Epithelial cell of proximal tubule (primary cell): Measurements from ENCODE around the gene APPL2. TPM values are rescaled to one million over a fixed set of nuclear protein-coding genes. Genes with fewer than 3 reads are reported as not detected.

Experiments
- DNase-seq: peaks from one replicate; pipeline ENCODE4 v3.0.0-alpha.2; 2011; ENCODE audit warnings: low read depth
- H3K4me3 ChIP-seq: 2 replicates; pipeline ENCODE4 v1.5.1; 2011; ENCODE audit warnings: low read depth, mild to moderate bottlenecking, low read length
- total RNA-seq: library from RNA; depleted of rRNA; stranded (reverse); fragments of >200 nt; gene quantifications from 2 replicates; pipeline ENCODE4 v1.2.3, GENCODE V29; 2015
- TF ChIP-seq, protein P1 (sequence below): conservative IDR thresholded peaks from 2 replicates; pipeline ENCODE4 v1.5.1; 2012; ENCODE audit warnings: low read depth, mild to moderate bottlenecking, low read length

The APPL2 gene
- total RNA-seq, 1 donor from 2014 or later, result 57.4 TPM

DNA sequence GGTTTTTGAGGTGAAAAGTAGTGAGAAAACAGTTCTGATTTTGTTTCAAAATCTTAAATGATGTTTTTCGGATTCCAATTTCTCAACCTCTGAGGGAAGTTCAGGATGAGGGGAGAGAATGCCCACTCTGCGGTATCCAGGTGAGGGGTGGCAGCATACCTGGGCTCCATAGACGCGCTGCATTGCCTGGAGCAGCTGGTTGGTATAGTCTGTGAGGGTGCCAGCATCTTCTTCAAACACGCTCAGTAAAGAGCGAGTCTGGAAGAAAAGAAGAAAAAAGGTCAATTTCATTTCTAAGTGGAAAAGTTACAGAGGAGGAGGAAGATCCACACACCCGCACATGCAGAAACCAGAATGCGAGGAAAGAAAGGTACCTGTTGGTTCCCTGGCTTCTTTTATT lies 7.0 kb downstream of the APPL2 start:
- H3K4me3 ChIP-seq, result no peak overlapping the region
- TF ChIP-seq, protein P1, sequence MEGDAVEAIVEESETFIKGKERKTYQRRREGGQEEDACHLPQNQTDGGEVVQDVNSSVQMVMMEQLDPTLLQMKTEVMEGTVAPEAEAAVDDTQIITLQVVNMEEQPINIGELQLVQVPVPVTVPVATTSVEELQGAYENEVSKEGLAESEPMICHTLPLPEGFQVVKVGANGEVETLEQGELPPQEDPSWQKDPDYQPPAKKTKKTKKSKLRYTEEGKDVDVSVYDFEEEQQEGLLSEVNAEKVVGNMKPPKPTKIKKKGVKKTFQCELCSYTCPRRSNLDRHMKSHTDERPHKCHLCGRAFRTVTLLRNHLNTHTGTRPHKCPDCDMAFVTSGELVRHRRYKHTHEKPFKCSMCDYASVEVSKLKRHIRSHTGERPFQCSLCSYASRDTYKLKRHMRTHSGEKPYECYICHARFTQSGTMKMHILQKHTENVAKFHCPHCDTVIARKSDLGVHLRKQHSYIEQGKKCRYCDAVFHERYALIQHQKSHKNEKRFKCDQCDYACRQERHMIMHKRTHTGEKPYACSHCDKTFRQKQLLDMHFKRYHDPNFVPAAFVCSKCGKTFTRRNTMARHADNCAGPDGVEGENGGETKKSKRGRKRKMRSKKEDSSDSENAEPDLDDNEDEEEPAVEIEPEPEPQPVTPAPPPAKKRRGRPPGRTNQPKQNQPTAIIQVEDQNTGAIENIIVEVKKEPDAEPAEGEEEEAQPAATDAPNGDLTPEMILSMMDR, result no peak
- no peak for DNase-seq

DNA sequence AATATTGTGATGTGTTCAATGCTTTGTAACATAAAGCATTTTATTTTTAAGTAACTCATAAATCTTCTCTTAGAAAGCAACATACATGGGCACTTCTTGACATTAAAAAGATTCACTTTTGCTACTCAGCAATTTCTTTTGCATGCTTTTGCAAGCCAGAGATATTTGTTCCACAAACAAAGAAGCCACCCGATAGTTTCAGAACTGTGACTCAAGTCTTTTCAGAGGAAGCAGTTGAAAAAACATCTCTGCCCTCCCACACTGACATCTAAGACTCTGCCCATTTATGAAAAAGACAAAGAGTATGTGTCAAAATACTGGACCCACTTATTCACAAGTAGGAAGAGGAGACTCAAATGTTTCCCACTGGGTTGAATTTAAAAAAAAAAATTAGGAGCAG lies 7.5 kb downstream of the APPL2 start:
- H3K4me3 ChIP-seq, result no peak overlapping the region
- TF ChIP-seq, protein P1, result no peak
- no peak for DNase-seq

DNA sequence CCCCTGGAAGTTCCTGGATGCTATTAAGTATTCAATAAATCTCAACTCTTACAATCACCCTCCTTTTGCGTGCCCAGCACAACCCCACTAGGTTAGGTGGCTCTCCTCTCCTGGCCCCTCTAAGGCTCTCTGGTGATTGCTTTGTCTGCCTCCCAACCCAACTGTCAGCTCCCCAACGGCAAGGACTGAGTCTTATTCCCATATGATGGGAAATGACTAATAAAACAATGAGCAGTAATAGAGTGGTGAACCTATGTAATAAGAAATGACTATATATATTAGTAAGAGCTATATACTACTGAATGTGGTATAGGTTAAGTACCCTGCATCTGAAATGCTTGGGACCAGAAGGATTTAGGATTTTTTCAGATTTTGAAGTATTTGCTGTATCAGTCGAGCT lies 8.1 kb downstream of the APPL2 start:
- no peak for DNase-seq
- no peak overlapping the region for H3K4me3 ChIP-seq
- TF ChIP-seq, protein P1, result no peak

DNA sequence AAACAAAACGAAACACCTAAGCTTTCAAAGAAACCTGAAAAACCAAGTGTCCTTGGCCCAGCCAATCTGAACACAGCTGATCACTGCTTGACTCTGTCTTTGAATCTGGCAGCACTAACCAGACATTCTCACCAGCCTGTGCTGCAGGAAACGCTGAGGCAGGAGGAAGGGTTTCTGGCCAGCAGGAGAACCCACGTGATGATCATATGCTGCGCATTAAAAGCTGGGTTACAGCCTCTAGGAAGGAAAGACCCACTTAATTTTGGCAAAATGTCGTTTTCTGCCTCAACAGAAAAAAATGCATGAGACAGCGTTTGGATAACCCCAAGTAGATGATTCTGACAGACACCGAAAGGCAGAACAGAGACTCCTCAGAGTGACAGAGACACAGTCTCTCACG lies 9.8 kb downstream of the APPL2 start:
- H3K4me3 ChIP-seq, result no peak overlapping the region
- TF ChIP-seq, protein P1, result no peak
- DNase-seq, result no peak

DNA sequence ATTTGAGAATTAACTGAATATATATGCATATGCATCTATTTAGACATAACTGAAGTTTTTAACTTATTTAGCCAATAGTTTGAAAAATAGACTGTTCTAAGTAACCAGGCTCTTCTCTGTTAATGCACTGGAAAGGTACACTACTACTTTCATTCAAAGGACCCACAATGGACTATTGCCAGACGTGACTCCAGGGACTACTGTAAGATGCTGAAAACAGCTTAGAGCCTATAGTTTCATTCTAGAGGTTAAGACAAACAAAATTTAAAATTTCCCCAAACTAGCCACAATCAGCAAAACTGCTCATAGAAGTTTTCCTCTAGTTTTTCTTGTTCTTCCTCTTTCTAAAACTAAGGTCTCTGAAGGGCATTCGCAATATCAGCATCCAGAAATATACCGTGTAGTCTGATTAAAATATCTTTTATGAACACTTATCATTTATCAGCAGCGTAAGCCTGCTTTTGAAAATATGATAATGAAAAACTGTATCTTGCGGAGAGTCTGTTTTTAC lies 10.4 kb downstream of the APPL2 start:
- TF ChIP-seq, protein P1, result no peak
- DNase-seq, result no peak
- no peak overlapping the region for H3K4me3 ChIP-seq

DNA sequence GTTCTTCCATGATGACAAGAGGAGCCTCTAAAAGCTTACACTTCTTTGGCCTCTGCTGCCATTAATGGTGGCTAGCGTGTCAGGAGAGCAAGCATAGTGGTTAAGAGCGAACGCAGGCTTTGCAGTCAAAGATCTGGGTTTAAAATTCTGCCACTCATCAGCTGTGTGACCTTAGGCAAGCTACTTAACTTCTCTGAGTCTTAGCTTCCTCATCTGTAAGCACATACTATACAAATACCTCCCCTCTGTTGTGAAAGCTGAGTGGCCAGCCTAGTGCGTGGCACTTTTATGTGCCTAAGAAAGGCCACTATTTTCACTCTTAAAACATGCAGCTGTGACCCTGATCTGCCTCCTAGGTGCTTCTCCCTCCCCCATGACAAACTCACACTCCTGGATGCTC lies 11.6 kb downstream of the APPL2 start:
- no peak overlapping the region for H3K4me3 ChIP-seq
- TF ChIP-seq, protein P1, result no peak
- no peak for DNase-seq

DNA sequence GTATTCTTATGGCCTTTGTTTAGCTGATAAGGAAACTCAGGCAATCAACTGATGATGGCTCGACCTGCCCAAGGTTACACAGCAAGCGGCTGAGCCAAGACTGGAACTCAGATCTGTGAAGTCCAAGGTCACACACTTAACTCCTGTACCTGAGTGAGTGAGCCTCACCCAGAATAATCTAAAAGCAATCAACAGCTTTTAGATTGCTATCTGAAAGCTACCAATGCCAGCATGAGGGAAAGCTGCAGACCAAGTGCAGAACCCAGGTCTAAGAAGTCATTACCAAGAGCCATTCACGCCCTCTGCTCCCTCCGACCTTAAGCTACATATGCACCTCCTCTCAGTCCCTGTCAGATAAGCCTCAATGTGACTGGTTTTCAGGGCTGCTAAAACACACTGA lies 12.1 kb downstream of the APPL2 start:
- TF ChIP-seq, protein P1, result no peak
- no peak overlapping the region for H3K4me3 ChIP-seq
- no peak for DNase-seq
